ENCODE measurements around the gene OAT.
"Not testable (repeated sequence)": the region's sequence is repeated elsewhere in the genome, so short reads cannot be mapped to it uniquely, and the experiment has no call there.

Gene OAT

GRCh38 chr10:124375691-124376090, 43.0 kb downstream of the OAT start:
- no peak for DNase-seq

DNA sequence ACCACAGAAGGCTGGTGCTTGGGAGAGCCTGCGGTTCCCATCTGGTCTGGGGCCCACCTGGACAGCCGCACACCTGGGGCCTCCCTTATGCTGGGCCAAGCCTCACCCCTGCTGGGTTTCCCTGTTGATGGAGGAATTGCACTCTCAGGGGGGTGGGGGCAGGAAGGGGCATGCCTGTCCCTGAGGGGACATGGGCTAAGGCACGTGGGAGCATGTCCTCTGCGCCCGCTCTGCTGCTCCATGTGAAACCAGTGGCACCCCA, 43.4 kb downstream of the OAT start:
- no peak for DNase-seq

- DNase-seq: no peak
Measured at GRCh38 chr10:124374535-124375352, 44.0 kb downstream of the OAT start.

GRCh38 chr10:124372899-124373298, 45.8 kb downstream of the OAT start:
- no peak for DNase-seq

- DNase-seq: no peak
Measured at GRCh38 chr10:124370426-124370825, 48.3 kb downstream of the OAT start.

- DNase-seq: no peak
Measured at GRCh38 chr10:124369986-124370385, 48.7 kb downstream of the OAT start.

GRCh38 chr10:124369533-124369932, 49.2 kb downstream of the OAT start:
- DNase-seq: not testable (repeated sequence)

DNA sequence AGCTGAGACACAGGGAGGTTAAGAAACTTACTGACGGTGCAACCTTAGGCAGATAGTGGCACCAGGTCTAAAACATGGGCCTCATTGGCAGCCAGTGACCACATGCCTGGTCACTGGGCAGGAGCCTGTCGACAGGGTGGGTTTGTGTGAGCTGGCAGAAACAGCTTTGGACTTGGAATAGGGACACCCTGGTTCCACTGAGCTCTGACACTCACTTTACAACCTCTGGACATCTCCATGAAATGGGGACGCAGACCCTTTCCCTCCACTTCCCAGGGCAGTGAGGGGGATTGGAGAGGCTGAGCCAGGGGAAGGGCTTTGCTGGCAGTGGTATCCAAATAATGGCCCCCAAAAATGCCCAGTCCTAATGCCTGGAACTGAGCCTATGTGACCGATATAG, 49.7 kb downstream of the OAT start:
- no peak for DNase-seq

DNA sequence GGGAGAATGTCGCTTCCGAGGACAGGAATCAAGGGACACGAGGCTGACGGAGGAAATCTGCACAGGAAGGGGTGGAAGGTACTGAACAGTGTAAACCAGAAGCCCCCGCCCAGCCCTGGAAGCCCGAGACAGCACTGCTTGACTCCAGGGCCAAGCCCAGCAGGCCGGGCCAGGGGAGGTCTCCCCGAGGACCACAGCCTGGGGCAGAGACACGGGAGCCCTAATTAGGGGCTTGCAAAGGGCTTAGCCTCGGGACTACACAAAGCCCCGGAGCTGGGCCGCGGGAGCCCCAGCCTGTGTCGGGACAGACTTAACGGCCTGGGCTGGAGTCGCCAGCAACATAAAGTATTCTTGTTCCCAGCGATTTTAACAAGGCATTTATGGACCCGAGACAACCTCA, 50.8 kb downstream of the OAT start:
- no peak for DNase-seq

GRCh38 chr10:124367414-124367813, 51.3 kb downstream of the OAT start:
- no peak for DNase-seq

- no peak for DNase-seq
Measured at GRCh38 chr10:124366825-124367224, 51.9 kb downstream of the OAT start.

- DNase-seq: no peak
Measured at GRCh38 chr10:124366343-124366742, 52.4 kb downstream of the OAT start.

GRCh38 chr10:124364674-124365073, 54.0 kb downstream of the OAT start:
- no peak for DNase-seq

DNA sequence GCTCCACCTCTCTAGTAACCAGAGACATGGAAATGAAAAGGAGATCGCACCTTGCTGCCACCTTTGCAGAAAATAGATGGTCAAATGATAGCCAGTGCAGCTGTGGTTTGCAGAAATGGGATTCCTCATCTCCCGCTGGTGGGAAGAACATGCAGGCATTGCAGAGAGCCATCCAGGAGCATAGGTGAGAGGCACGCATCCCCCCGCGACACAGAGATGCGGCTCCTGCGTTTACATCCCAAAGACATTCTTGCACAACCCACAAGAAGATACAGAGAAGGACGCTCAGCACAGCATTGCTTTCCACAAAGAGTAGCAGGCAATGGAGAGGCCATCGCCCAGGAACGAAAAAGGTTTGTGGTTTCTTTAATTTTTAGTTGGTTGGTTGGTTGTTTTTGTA, 56.2 kb downstream of the OAT start:
- no peak for DNase-seq

DNA sequence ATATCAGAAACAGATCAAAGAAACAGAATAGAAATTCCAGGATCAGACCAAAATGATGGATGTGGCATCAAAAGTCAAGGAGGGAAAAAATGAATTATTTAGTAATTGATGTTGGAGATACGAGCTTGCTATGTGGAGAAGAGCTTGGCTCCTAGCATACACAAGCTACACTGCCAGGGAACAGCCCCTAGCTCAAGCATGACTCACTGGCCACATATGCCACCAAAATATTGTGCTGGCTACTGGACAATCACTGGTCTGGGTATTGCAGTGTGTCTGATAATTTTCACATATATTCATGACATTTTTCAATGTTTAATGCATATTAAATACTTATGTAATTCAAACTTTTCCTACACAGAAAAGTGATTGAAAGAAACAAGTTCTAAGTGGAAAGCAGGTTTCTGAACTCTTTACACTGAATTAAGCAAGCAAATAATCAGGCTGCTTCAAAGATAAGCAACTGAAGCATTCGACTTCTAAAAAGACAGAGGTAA, 59.3 kb downstream of the OAT start:
- DNase-seq: no peak

GRCh38 chr10:124357561-124357885, 61.2 kb downstream of the OAT start:
- DNase-seq: no peak

- no peak for DNase-seq
Measured at GRCh38 chr10:124356701-124357560, 61.8 kb downstream of the OAT start.

DNA sequence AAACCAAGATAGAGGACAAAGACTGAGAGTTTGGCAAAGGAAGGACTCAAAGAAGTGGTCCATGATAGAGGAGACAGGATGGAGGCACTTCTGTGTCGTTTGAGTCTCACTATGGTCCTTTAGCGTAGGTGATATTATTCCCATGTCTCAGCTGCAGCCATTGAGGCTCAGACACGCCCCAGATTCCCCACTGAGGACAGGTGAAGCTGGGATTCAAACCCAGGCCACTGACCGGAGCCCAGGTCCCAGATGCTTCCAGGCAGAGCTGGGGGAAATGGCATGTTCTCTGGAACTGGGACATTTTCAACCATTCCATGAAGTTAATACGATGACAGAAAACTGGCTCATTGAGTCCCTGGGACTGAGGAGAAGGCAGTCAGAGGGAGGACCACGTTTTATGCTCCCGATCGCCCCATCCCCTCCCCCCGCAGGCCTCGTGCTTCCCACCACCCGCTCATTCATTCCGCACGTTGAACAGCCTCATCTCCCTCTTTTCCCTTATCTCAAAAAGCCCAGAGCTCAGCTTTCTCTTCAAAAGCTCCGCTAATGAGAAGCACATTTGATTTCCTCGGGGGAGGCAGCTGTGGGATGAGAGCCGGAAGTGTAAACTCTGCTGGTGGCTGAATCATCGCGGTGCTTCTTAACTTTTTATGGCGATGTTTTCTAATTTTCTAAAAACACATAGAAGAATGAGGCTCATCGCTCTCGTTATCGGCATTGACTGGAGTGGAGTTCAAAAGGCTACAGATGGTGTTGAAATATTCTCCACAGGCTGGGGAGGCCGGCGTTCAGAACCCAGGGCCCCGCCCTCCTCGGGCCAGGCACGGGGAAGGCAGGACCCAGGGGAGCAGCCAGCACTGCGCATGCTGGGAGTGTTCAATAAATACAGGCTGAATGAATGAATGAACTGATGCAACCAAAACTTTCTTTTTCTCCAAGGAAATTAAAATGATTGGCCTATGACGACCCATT, 64.0 kb downstream of the OAT start:
- peak; percentile 74 for DNase-seq

DNA sequence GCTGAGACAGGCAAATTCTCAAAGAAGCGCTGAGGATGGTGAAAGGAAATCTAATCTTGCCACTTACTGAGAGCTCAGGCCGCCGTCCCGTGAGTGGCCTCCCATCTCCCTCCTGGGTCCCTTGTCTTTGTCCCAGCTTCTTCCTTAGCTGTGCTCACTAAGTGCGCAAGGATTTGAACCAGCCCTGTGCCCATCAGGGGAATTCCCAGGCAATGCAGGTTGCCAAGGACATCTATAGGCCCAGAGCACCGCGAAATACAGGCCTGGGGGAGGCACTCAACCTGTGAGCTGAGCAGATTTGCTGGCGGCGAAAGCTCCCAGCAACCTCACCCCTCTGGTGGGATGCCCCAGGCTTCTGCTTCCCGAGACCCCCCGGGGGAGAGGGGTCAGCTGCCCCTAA, 64.8 kb downstream of the OAT start:
- no peak for DNase-seq

GRCh38 chr10:124353091-124353815, 65.5 kb downstream of the OAT start:
- DNase-seq: no peak

DNA sequence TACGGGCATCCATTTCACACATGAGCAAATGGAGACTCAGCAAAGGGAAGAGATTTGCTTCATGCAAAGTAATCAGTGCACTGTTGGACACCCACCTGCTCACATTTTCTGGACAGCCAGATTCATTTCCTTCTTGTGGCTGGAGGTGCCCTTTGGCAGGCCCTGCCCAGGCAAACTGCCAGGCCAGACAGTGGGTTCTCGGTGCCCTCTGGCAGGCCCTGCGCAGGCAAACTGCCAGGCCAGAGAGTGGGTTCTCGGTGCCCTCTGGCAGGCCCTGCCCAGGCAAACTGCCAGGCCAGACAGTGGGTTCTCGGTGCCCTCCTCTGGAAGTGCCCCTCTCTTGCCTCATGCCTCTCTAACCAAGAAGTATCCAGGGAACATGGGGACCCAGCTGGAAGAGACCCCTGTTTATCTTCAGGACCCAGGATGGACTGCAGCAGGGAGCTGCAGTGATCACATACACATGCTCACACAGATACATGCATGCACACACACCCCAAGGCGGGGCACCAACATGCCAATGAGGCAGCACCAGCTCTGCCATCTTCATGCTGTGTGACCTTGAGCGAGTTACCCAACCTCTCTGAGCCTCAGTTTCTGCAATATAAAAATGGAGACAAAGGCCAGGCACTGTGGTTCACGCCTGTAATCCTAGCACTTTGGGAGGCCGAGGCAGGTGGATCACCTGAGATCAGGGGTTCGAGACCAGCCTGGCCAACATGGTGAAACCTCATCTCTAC, 67.1 kb downstream of the OAT start:
- DNase-seq: no peak

- DNase-seq: no peak
Measured at GRCh38 chr10:124350806-124351205, 67.9 kb downstream of the OAT start.
